HG02870 (cell line): ENCODE measurements around the gene LRRC28.

Experiments used
- ATAC-seq: cut with Tn5 transposase; IDR thresholded peaks from one replicate; pipeline ENCODE4 v1.9.1; 2021; ENCODE audit warnings: mild to moderate bottlenecking, moderate library complexity; ENCODE audit not compliant: unreplicated experiment

The LRRC28 gene

DNA sequence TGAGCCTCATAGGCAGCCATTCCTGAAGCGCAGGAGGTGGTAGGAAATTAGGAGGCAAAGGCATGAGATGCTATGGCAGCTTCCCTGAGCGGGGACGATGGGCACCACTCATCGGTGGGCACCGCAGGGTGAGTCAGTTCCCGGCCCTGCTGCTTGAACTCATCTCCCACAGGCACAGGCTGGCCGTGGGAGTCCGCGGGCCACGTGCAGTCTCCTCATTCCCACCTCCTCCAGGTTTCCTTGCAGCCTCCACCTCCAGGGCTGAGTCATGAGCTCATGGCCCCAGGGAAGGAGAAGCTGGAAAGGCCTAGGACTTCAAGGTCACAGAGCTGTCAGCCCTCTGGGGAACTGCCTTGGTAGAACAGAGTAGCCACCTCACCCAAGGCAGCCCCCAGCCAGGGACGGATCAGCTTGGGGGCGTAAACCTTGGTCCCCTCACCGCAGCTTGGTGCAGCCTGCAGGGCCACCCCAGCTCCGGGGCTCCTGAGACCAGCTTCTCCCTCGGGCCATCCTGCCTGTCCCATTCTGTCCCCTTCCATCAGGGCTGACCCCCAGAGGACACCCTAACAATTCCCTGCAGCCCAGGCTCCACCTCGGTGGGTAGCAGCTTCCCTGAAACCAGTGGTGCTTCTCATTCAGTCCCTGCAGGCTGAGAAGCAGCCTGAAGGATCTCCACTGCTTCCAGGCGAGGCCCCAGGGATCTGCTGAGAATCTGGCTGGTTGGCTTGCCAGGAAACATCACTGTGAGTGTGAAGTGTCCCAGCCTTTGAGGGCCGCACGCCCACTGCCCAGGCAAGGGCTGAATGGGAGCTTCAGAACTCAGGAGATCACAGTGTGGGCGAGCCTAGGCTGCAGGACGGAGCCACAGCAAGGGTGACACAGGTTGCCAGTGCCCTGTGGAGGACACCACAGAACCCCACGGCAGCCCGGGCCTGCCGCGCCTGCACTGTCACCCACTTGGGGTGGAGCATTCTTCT lies 163.8 kb downstream of the LRRC28 start:
- no peak for ATAC-seq

DNA sequence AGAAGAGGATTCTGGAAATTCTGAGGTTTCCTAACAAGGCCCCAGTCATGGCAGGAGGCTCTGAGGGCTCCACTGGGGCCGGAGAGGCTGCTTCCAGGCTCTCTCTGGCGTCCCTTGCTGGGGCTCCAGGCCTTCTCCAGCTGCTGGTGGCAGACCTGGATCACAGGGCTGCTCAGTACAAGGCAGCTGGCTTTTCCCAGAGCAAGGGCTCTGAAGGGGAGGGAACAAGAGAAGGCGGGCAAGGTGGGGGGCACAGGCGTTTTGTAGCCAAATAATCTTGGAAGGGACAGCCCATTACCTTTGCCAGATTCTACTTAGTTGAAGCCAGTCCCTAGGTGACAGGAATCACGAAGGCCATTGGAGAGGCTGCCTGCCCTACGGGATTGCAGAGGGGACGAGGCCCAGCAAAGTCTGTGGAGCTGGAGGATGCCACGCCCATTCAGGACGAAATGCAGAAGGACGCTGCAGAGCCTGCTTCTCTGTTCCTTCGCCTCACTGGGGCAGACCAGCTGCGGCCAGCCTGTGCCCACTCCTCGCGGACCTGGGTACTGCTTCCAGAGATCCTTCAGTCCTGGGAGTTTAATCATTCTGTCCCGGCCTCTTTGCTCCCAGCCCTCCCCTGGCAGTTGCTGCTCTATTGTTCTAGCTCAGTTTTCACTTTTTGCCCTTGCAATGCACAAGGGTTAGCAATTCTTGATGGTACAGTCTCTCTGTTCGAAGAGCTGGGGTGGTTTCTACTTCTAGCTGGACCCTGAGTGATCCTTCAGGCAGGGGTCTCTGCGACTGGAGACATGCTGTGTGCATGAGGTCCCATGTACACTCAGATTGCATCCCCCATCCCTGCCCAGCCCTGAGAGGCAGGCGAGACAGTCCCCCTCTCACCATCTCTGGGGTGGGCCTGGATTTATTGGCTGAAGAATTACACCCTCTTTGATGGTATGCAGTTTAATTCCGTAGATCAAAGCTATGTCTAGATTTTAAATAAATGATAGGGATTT lies 165.2 kb downstream of the LRRC28 start:
- no peak for ATAC-seq

DNA sequence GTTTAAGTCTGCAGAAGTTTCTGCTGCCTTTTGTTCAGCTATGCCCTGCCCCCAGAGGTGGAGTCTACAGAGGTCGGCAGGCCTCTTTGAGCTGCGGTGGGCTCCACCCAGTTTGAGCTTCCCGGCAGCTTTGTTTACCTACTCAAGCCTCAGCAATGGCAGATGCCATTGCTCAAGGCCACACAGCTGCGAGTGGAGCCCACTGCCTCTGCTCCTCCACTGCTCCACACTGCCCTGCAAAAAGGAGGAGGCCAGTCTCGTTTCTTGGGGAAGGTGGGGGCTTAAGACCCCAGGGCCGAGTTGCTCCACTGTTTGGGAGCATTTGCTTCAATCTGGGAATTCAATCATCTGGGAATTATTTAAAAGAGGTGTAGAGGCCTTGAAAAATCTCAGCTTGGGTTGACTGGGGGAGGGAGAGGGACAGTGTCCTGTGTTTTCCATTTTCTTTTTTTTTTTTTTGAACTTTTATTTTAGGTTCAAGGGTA lies 169.9 kb downstream of the LRRC28 start:
- no peak for ATAC-seq

DNA sequence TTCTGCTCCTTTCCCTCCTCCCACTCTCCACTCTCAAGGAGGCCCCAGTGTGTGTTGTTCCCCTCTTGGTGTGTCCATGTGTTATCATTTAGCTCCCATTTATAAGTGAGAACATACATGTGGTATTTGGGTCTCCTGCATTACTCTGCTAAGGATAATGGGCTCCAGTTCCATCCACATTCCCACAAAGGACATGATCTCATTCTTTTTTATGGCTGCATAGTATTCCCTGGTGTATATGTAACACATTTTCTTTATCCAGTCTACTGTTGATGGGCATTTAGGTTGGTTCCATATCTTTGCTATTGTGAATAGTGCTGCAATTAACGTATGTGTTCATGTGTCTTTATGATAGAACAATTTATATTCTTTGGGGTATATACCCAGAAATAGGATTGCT lies 170.5 kb downstream of the LRRC28 start:
- ATAC-seq: no peak

DNA sequence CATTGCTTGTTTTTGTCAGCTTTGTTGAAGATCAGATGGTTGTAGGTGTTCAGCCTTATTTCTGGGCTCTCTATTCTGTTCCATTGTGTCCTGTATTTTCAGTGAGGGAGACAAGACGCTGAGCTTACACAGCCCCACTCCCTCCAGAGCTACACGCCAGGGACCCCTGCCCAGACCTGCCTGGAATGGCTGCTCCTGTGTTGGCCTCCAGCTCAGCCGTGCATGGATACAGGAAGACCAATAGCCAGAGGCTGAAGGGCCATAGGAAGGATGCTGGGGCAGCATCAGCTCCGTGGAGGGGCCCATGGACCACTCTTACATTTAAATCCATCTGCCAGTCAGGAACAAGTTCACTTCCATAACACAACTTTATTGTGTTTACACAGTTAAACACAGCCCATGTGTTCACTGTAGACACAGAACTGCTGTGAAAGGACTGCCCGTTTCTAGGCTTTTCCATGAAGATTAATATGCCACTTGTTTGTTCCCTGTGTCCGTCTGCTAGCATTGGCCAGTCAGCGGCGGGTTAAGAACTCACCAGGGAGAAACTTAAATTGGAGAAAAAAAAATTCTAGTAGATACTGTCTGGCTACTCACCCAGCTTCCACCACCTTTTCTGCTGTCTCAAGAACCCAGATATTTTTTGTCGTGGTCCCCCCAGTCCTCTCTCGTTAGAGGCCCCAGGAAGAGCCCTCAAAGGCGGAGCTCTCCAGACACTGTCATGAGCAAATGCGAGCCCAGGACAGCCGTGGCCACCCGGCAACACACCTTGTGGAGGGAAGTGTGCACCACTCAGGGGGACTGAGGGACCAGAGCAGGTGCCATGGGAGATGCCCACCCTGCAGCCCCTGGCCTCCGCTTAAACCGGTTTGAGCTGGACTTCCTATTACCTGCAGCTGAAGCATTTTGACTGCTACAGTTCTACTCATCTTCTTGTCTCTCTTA lies 172.2 kb downstream of the LRRC28 start:
- no peak for ATAC-seq

DNA sequence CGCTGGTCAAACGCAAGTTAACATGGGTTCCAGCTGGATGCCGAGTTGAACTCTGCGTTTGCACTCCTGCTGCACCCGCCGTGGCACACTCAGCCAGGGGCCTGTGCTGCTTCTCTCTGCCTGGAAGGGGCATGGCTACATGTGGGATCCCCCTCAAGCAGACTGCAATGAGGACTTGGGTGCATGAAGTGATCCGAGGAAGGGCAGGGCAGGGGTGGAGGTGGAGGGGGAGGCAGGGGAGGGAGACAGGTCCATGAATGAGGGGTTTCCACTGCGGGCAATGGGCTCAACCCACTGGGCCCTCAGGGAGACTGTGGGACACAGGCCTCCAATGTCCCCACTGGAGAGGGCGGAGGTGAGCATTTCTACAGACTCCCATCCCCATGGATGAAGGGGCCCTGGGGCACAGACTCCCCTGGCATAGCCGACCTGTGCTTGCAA lies 172.9 kb downstream of the LRRC28 start:
- no peak for ATAC-seq

DNA sequence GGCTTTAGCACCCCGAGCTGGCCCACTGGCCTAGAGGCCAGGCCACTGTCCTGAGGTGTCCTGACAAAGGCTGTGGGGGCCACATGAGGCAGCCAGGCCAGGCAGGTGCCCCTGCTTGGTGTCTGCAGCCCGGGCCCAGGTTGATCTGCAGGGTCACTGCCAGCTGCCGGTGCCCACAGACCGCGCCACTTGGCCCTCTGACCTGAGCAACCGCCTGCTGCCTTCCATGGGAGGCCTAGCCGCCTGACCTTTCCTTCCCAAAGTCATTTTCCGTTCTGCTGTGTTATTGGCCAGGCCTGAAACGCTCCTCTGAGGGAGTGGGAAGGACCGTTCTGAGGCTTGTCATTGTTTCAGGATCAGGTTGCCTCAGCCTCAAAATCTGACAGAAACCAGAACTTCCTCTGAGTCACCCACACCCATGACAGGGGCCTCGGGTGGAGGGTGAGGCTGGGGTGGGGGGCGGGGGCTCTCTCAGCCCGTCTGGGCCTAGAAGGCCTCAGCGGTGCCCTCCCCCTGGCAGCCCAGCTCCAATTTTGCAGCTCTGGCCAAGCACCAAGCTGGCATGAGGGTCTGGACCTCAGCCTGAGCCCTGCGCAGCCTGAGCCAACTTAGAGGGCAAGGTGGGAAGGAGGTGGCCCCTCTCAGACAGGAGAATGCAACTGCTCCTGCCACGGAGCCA lies 173.8 kb downstream of the LRRC28 start:
- peak; percentile 71 for ATAC-seq

DNA sequence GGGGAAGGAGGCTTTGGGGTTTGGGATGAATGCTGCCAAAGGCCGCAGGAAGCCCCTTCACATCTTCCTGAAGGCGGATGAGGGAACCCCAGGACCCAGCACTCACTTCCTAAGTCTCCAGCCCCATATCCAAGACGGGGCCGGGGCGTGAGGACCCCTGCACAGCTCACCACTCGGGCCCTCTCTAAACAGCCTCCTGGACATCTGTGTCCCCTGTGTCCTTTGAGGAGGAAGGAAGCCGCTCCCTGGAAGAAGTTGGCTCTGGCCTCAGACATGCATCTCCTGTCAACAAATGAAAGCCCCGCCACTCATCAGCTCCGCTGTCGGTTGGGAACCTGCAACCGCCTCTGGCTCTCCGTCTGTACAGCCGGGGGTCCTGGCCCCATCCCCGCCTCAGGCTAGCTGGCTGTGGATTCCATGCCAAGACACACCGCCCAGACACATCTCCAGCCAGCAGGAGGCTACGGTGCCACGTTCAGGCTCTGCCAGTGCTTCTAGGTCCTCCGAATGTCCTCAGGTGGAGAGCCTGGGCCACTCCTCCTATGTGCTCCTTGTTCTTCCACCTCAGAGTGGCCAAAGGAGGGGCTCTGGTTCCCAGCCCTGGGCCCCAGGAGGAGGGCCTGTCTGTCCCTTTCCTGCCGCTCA lies 174.5 kb downstream of the LRRC28 start:
- ATAC-seq: no peak

DNA sequence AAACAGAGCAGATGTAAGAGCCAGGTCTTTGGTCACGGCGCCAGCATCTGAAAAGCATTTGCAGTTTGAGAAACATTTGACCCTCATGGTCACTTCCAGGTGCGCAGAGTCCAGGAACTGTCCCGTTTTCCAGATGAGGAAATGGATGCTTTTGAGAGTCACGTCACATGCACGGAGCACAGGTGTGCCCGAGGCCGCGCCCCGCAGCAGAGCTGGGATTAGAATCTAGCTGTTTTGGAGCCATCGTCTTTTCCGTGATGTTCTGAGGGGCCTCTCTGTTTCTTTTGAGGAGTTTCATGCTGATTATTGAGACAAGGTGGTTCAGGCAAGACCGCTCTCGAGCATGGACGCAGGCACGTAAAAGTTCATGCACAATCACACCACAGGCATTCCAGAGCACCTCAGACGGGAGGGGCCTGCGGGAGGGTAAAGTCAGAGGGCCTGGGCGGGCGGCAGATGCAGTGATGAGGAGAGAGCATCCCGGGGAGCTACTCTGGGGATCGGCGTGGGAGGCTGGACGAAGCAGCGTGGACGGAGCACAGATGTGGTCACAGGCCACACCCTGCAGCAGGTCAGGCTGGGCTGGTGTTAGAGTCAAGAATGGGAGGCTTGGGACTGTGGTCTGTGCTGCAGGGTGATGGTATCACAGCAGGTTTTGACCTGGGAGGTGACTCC lies 175.3 kb downstream of the LRRC28 start:
- ATAC-seq: no peak

DNA sequence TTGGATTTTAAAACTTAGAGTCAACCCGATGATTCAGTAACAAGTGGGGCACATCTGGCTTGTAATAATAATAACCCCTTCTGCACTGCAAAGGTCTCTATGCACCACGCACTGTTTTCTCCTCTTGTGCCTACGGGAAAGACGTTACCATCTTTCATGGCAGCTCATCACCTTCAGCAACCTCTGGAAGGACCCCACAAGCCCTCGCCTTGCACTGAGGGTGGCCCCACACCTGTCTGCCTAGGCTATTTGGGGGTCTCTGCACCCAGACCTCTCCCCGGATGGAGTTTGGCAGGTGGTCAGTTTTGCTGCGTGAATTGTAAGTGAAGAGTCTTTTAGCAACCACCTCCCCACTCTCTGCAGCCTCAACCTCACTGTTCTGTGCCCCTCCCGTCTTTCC lies 175.9 kb downstream of the LRRC28 start:
- ATAC-seq: no peak

DNA sequence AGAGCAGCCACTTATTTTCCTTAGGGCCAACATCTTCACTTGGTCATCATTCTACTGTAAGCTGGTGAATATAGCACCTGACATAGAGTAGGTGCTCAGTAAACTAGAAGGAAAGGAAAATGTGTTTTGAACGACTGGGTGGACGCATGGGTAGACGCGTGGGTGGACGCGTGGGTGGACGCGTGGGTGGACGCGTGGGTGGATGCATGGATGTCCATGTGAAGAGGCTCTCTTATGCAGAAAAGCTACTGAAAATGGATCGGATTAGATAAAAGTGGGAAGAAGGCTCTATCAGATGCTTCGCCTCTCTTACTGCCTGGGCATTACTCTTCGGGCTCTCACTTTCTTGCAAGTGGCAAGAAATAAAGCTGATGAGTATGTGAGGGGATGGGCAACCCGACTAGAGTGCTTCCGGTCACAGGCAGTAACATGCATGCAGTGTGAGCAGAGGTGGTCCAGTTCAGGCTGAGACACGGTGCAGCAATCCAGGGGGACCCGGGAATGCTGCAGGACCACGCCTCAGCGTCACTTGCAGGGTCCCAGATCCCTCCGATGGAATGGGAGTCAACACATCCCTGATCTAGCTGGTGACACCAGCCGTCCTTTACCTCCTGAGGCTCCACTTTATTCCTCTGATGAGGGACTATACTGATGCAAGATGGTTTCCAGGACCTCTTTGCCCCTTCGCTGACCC lies 176.5 kb downstream of the LRRC28 start:
- ATAC-seq: no peak

DNA sequence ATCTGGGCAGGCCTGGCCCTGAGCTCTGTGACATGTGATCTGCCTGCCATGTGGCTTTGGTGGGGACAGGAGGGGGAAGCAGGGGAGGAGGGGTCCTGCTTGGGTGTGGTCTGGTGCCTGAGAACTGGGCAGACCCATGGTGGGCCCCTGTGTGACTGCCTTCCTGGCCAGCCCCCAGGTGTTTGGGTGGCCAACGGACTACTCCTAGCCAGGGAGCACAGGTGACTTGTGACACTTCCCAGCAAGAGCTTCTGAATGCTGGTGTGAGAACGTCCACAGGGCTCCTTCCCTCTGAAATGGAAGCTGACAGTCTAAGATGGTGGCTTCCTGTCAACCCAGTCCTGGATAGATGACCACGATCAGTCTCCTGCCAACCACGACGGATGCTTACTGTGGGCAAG lies 178.4 kb downstream of the LRRC28 start:
- no peak for ATAC-seq

DNA sequence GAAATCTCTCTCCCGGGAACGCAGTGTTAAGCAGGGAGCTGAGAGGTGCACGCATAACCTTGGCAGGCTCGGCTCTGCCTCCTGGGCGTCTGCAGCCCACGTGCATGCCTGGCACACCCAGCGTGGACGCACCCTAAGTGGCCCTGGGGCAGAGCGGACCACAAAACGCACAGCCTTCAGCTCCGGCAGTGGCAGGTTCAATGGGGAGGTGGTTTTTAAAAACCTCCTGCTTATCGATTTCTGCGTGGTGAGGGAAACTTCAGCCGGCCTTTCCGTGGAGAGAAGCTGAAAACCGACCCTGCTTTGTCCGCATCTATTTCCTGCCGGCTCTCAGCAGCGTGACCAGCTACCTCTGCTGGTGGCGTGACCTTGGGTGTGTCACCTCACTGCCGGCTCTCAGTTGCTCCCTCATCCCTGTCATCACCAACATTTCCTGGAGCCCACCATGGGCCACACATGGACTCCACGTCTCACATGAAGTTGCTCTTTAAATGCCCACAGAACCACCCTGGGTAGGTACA lies 179.7 kb downstream of the LRRC28 start:
- no peak for ATAC-seq

DNA sequence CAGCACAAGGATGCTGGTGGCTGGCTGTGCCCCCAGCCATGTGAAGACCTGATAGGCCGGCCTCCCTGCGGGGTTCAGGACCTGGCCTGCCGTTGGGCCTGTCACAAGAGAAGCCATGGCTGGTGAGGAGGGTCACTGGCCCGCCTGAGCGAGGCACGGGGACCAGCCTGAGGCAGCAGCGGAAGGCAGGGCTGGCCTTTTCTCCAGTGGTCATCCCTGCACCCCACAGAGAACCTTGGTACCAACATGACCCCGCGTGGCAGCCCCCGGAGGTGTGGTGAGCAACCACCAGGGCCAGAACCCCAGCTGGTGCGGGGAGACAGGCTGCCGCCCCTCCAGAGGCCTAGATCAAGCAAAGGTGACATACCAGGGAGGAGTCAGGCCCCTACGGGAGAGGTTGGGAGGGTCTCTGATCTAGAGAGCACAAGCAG lies 180.4 kb downstream of the LRRC28 start:
- ATAC-seq: no peak

DNA sequence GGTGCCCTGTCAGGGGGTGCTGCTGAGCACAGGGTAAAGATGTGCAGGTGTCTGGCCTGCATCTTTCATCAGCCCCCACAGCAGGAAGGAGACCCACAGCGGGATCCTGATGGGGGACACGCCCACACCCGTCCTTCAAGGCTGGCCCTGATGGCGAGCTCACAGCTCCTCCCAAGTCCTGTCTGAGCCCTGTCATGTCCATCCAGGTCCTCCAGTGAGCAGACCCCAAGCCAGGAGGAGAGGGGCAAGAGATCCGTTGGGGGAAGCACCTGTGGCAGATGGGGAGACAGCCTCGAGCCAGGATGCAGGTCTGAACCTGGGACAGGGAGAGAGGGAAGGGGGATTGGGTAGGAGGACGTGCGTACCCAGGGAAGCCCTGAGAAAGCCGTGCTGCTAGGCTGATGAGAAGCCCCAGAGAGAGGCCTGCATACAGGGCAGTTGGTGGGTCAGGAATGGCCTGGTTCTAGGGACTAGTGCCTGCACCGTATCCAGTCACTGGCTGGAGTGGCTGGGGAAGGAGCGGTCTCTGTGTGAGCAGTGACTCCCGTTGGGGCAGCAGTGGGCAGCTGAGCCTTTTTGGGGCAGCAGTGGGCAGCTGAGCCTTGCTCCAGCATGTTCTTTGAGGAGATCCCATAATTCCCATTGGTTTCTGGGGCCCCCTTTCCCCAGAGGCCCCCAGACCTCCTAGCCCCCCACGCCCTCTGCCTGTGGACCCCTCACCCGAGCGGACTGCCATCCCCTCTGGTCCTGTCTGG lies 181.2 kb downstream of the LRRC28 start:
- no peak for ATAC-seq

DNA sequence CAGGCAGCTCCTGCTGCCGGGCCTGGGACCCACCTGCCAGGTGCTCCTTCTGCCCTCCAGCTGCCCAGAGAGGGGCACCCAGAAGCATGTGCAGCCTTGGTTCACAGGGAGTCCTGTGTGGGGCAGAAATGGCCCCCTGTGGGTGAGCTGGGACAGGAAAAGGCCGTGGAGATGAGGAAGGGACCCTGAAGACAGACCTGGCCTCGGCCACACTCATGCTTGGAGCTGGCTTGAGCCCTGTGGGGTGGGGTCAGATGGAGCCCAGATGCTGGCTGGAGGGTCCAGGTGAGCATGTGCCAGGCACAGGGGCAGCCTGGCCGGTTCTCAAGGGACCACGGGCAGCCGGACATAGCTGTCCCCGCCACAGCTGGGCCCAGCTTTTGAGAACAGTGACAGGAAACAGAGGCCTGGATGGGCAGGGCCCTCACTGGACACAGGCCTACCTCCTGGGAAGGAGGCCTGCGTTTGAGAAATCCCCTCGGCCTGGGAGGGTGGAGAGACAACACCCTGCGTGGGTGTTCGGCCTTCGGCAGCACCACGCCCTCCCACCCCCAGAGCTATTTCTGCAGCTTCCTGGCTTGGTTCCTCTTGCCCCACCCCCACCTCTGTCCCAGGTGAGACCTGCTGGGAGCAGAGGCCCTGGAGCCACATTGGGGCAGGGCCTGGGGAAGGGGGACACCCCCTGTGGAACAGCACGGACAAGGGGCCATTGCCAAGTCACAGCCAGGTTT lies 181.9 kb downstream of the LRRC28 start:
- ATAC-seq: no peak
